GM12878 (cell line): ENCODE results near the gene SCARB2. TPM values are rescaled to one million over a fixed set of nuclear protein-coding genes. Genes with fewer than 3 reads are reported as not detected.

Experiments
- ESRRA ChIP-seq: IDR thresholded peaks from 2 replicates; pipeline ENCODE4 v1.6.1; 2012; ENCODE audit warnings: mild to moderate bottlenecking, low read length, improper control_type of control experiment
- FOS ChIP-seq: IDR thresholded peaks from 3 replicates; pipeline ENCODE4 v1.6.1; 2011; ENCODE audit warnings: borderline replicate concordance; ENCODE audit not compliant: insufficient read length; ENCODE audit errors: extremely low read depth
- IKZF1 ChIP-seq: fragments of 450-650 bp; conservative IDR thresholded peaks from 2 replicates; pipeline ENCODE4 v1.6.1; 2017; ENCODE audit warnings: antibody characterized with exemption, mild to moderate bottlenecking
- IRF3 ChIP-seq: fragments of 450-650 bp; IDR thresholded peaks from 2 replicates; pipeline ENCODE4 v1.6.1; 2014; ENCODE audit warnings: mild to moderate bottlenecking
- MTA2 ChIP-seq: fragments of 450-650 bp; IDR thresholded peaks from 2 replicates; pipeline ENCODE4 v1.6.1; 2016; ENCODE audit warnings: low read depth, mild to moderate bottlenecking, moderate library complexity
- NFYA ChIP-seq: IDR thresholded peaks from 2 replicates; pipeline ENCODE4 v1.6.1; 2011; ENCODE audit warnings: low read depth, mild to moderate bottlenecking, low read length, improper control_type of control experiment, borderline replicate concordance
- PAX8 ChIP-seq: fragments of 450-650 bp; IDR thresholded peaks from 2 replicates; pipeline ENCODE4 v1.6.1; 2017; ENCODE audit warnings: mild to moderate bottlenecking, moderate library complexity
- PKNOX1 ChIP-seq: fragments of 450-650 bp; IDR thresholded peaks from 2 replicates; pipeline ENCODE4 v1.6.1; 2016; ENCODE audit warnings: mild to moderate bottlenecking
- RELB ChIP-seq: fragments of 450-650 bp; IDR thresholded peaks from 2 replicates; pipeline ENCODE4 v1.6.1; 2017; ENCODE audit warnings: low read depth, mild to moderate bottlenecking, moderate library complexity
- SREBF1 ChIP-seq: IDR thresholded peaks from 2 replicates; pipeline ENCODE4 v1.6.1; 2012; ENCODE audit warnings: mild to moderate bottlenecking, low read length
- SRF ChIP-seq, 2 experiments: IDR thresholded peaks; 2 replicates each; pipeline ENCODE4 v1.6.1; 2011; ENCODE audit warnings: low read depth in 2 of 2, low read length in 2 of 2, mild to moderate bottlenecking in 1 of 2, moderate library complexity in 1 of 2
- STAT1 ChIP-seq: fragments of 450-650 bp; conservative IDR thresholded peaks from 2 replicates; pipeline ENCODE4 v1.6.1; 2014; ENCODE audit warnings: antibody characterized with exemption, mild to moderate bottlenecking
- TCF12 ChIP-seq: IDR thresholded peaks from 2 replicates; pipeline ENCODE4 v1.6.1; 2011; ENCODE audit warnings: low read depth, mild to moderate bottlenecking, low read length
- USF1 ChIP-seq: IDR thresholded peaks from 2 replicates; pipeline ENCODE4 v1.6.1; 2011; ENCODE audit warnings: borderline replicate concordance, low read depth, mild to moderate bottlenecking, moderate library complexity, mixed read lengths, low read length; ENCODE audit not compliant: insufficient read depth; ENCODE audit errors: extremely low read length
- ZBTB33 ChIP-seq: fragments of 450-650 bp; IDR thresholded peaks from 2 replicates; pipeline ENCODE4 v1.6.1; 2017; ENCODE audit warnings: mild to moderate bottlenecking
- ZNF217 ChIP-seq: fragments of 450-650 bp; IDR thresholded peaks from 2 replicates; pipeline ENCODE4 v1.6.1; 2017; ENCODE audit warnings: antibody characterized with exemption, mild to moderate bottlenecking
- ZNF384 ChIP-seq: IDR thresholded peaks from 2 replicates; pipeline ENCODE4 v1.6.1; 2012; ENCODE audit warnings: low read depth, mild to moderate bottlenecking, low read length, improper control_type of control experiment, borderline replicate concordance
- ZNF592 ChIP-seq: fragments of 450-650 bp; IDR thresholded peaks from 2 replicates; pipeline ENCODE4 v1.6.1; 2017; ENCODE audit warnings: mild to moderate bottlenecking, moderate library complexity
- ZZZ3 ChIP-seq: IDR thresholded peaks from 2 replicates; pipeline ENCODE4 v1.6.1; 2011; ENCODE audit warnings: low read depth; ENCODE audit not compliant: control insufficient read depth, insufficient read length
- polyA plus RNA-seq, 11 experiments: library from polyadenylated mRNA; depleted of rRNA in 4 of 11; unstranded in 6 of 11; stranded (reverse) in 5 of 11; fragments of >200 nt; fragmentation: Nextera tagmentation in 4 of 11; fragmentation: Illumina TruSeq in 1 of 11; extraction: Ambion mirVana in 4 of 11; extraction: Trizol in 1 of 11; gene quantifications; 1 replicate in 1 of 11; 2 replicates in 10 of 11; pipeline versions ENCODE4 v1.2.1 to v1.2.3, GENCODE V29; 2011 to 2016; ENCODE audit warnings: inconsistent platforms in 2 of 11, missing spikeins in 2 of 11, low read depth in 1 of 11
- total RNA-seq, 4 experiments: library from RNA; depleted of rRNA in 3 of 4; stranded (reverse); fragments of >200 nt in 3 of 4; fragmentation: Illumina TruSeq in 1 of 4; extraction: Trizol in 1 of 4; gene quantifications; 2 replicates each; pipeline versions ENCODE4 v1.2.1 to v1.2.3, GENCODE V29; 2013 to 2021

Gene SCARB2
- total and polyA plus RNA-seq, 10 of the 15 experiments (the other 5 are each of a cell fraction or from before 2014, with no cell fraction given): 2.1 to 11.7 (median 9.5) TPM

- TF ChIP-seq RELB (peak; percentile 94), FOS (no peak), TCF12 (peak; percentile 49), ZBTB33 (no peak), ZNF592 (no peak), STAT1 (peak; percentile 89; the same call in 1 of the 2 replicates), ZZZ3 (no peak), ESRRA (no peak), PAX8 (no peak), IKZF1 (peak; percentile 87), SREBF1 (no peak), ZNF217 (no peak), NFYA (no peak), PKNOX1 (peak; percentile 63), USF1 (peak; percentile 15), ZNF384 (no peak), SRF (IDR thresholded peaks at IDR 0.05; ENCODE audit: low read depth in 2 of 2, low read length in 2 of 2) (peak in 1 of 2 experiments; percentile 88; a peak in 3 of 4 replicates), MTA2 (no peak; the same call in 1 of the 2 replicates), IRF3 (peak; percentile 56)
These were observed 65.3 kb downstream of the SCARB2 start, which contains the start of gene NUP54 (continued) for GRCh38 chr4:76148142-76148865.
